ENCODE measurements around the gene ACSM5. TPM values are rescaled to one million over a fixed set of nuclear protein-coding genes. Genes with fewer than 3 reads are reported as not detected.
"Not testable (repeated sequence)": the region's sequence is repeated elsewhere in the genome, so short reads cannot be mapped to it uniquely, and the experiment has no call there.

ACSM5 gene
- total and polyA plus RNA-seq, 2 donors (not counting 1 experiment from before 2014, with no cell fraction given) = not detected

- Histone ChIP-seq H3K4me3 (ENCODE audit: control extremely low read depth in 1 of 5, extremely low read depth in 1 of 5, insufficient read depth in 1 of 5, low read depth in 2 of 5, low read length in 4 of 5) (no peak overlapping the region), H3K36me3 (replicated peaks in 1 of 2; ENCODE audit: control extremely low read depth in 1 of 2, control insufficient read depth in 1 of 2, extremely low read depth in 1 of 2, insufficient read depth in 2 of 2, low read length in 1 of 2) (no peaks in the 10 kb centered on the region), H3K4me1 (ENCODE audit: control insufficient read depth in 2 of 2, insufficient read depth in 2 of 2, low read length in 2 of 2) (no peaks in the 10 kb centered on the region), H3K9ac (ENCODE audit: low read length) (no peak overlapping the region), H3K9me3 (ENCODE audit: control extremely low read depth in 1 of 3, control insufficient read depth in 2 of 3, insufficient read depth in 1 of 3, low read length in 2 of 3) (peaks cover 0 to 1% (median 0%) of the 10 kb centered on the region in 3 donors), H4K20me1 (ENCODE audit: control insufficient read depth, insufficient read depth, low read length, poor library complexity, severe bottlenecking) (no peaks in the 10 kb centered on the region), H3K27ac (ENCODE audit: low read length in 2 of 2) (no peak overlapping the region), H2AFZ (ENCODE audit: insufficient read depth, low read depth, low read length, poor library complexity, severe bottlenecking) (no peak overlapping the region), H3K4me2 (replicated peaks; ENCODE audit: low read depth, low read length, poor library complexity, severe bottlenecking) (no peak overlapping the region), H3K79me2 (ENCODE audit: control insufficient read depth, insufficient read depth, low read length) (no peaks in the 10 kb centered on the region), H3K27me3 (replicated peaks in 1 of 4; ENCODE audit: control extremely low read depth in 1 of 4, control insufficient read depth in 3 of 4, insufficient read depth in 4 of 4, low read length in 3 of 4) (no peaks in the 10 kb centered on the region)
- Mint-ChIP-seq H3K9me3 (ENCODE audit: insufficient read depth) (no peaks in the 10 kb centered on the region), H3K27ac (no peak overlapping the region), H3K4me3 (no peak overlapping the region), H3K4me1 (no peaks in the 10 kb centered on the region), H3K27me3 (peaks cover 15% of the 10 kb centered on the region)
- no peak for DNase-seq
- no peak for ATAC-seq (ENCODE audit: low read depth)
- ChIA-PET CTCF (no interaction called here), POLR2A (no interaction called here)
- WGBS (ENCODE audit: insufficient coverage) = no CpG with 5 or more reads among the region's 1 CpG
- no peak for TF ChIP-seq EZH2 (IDR thresholded peaks at IDR 0.05; ENCODE audit: borderline replicate concordance, insufficient read depth, low read depth, low read length, poor library complexity, severe bottlenecking)
- TF ChIP-seq, protein P1, sequence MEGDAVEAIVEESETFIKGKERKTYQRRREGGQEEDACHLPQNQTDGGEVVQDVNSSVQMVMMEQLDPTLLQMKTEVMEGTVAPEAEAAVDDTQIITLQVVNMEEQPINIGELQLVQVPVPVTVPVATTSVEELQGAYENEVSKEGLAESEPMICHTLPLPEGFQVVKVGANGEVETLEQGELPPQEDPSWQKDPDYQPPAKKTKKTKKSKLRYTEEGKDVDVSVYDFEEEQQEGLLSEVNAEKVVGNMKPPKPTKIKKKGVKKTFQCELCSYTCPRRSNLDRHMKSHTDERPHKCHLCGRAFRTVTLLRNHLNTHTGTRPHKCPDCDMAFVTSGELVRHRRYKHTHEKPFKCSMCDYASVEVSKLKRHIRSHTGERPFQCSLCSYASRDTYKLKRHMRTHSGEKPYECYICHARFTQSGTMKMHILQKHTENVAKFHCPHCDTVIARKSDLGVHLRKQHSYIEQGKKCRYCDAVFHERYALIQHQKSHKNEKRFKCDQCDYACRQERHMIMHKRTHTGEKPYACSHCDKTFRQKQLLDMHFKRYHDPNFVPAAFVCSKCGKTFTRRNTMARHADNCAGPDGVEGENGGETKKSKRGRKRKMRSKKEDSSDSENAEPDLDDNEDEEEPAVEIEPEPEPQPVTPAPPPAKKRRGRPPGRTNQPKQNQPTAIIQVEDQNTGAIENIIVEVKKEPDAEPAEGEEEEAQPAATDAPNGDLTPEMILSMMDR (IDR thresholded peaks at IDR 0.05) = no peak
- intact Hi-C loops (cut with micrococcal nuclease) = no loop called here
Observed at GRCh38 chr16:20415541-20415940, 6.2 kb downstream of the ACSM5 start.

GRCh38 chr16:20419093-20419492, 9.8 kb downstream of the ACSM5 start:
- DNase-seq; H3K27ac ChIP-seq (ENCODE audit: low read length in 2 of 2); H3K4me3 Mint-ChIP-seq; POLR2A ChIA-PET; H3K4me3 ChIP-seq (ENCODE audit: control extremely low read depth in 1 of 5, extremely low read depth in 1 of 5, insufficient read depth in 1 of 5, low read depth in 2 of 5, low read length in 4 of 5); H3K27me3 ChIP-seq (replicated peaks in 1 of 4; ENCODE audit: control extremely low read depth in 1 of 4, control insufficient read depth in 3 of 4, insufficient read depth in 4 of 4, low read length in 3 of 4); H3K9me3 Mint-ChIP-seq (ENCODE audit: insufficient read depth); H3K4me1 Mint-ChIP-seq; H3K79me2 ChIP-seq (ENCODE audit: control insufficient read depth, insufficient read depth, low read length); H3K27ac Mint-ChIP-seq; H3K36me3 ChIP-seq (replicated peaks in 1 of 2; ENCODE audit: control extremely low read depth in 1 of 2, control insufficient read depth in 1 of 2, extremely low read depth in 1 of 2, insufficient read depth in 2 of 2, low read length in 1 of 2); H4K20me1 ChIP-seq (ENCODE audit: control insufficient read depth, insufficient read depth, low read length, poor library complexity, severe bottlenecking); intact Hi-C loops (cut with micrococcal nuclease); H2AFZ ChIP-seq (ENCODE audit: insufficient read depth, low read depth, low read length, poor library complexity, severe bottlenecking); H3K9ac ChIP-seq (ENCODE audit: low read length); CTCF ChIA-PET; H3K9me3 ChIP-seq (ENCODE audit: control extremely low read depth in 1 of 3, control insufficient read depth in 2 of 3, insufficient read depth in 1 of 3, low read length in 2 of 3); H3K4me1 ChIP-seq (ENCODE audit: control insufficient read depth in 2 of 2, insufficient read depth in 2 of 2, low read length in 2 of 2); H3K4me2 ChIP-seq (replicated peaks; ENCODE audit: low read depth, low read length, poor library complexity, severe bottlenecking); ATAC-seq (ENCODE audit: low read depth); H3K27me3 Mint-ChIP-seq: not testable (repeated sequence)
- 95% methylated on average over 7 of the region's 8 CpGs for WGBS (ENCODE audit: insufficient coverage)

- H3K79me2 ChIP-seq (ENCODE audit: control insufficient read depth, insufficient read depth, low read length); H3K27ac ChIP-seq (ENCODE audit: low read length in 2 of 2); H3K9me3 Mint-ChIP-seq (ENCODE audit: insufficient read depth); POLR2A ChIA-PET; intact Hi-C loops (cut with micrococcal nuclease); H3K27me3 ChIP-seq (replicated peaks in 1 of 4; ENCODE audit: control extremely low read depth in 1 of 4, control insufficient read depth in 3 of 4, insufficient read depth in 4 of 4, low read length in 3 of 4); H3K4me1 Mint-ChIP-seq; ATAC-seq (ENCODE audit: low read depth); H4K20me1 ChIP-seq (ENCODE audit: control insufficient read depth, insufficient read depth, low read length, poor library complexity, severe bottlenecking); H3K9me3 ChIP-seq (ENCODE audit: control extremely low read depth in 1 of 3, control insufficient read depth in 2 of 3, insufficient read depth in 1 of 3, low read length in 2 of 3); H3K4me1 ChIP-seq (ENCODE audit: control insufficient read depth in 2 of 2, insufficient read depth in 2 of 2, low read length in 2 of 2); H2AFZ ChIP-seq (ENCODE audit: insufficient read depth, low read depth, low read length, poor library complexity, severe bottlenecking); H3K27ac Mint-ChIP-seq; H3K4me2 ChIP-seq (replicated peaks; ENCODE audit: low read depth, low read length, poor library complexity, severe bottlenecking); H3K9ac ChIP-seq (ENCODE audit: low read length); CTCF ChIA-PET; H3K4me3 ChIP-seq (ENCODE audit: control extremely low read depth in 1 of 5, extremely low read depth in 1 of 5, insufficient read depth in 1 of 5, low read depth in 2 of 5, low read length in 4 of 5); H3K4me3 Mint-ChIP-seq; H3K36me3 ChIP-seq (replicated peaks in 1 of 2; ENCODE audit: control extremely low read depth in 1 of 2, control insufficient read depth in 1 of 2, extremely low read depth in 1 of 2, insufficient read depth in 2 of 2, low read length in 1 of 2); H3K27me3 Mint-ChIP-seq; DNase-seq: not testable (repeated sequence)
- no CpG with 5 or more reads among the region's 2 CpGs for WGBS (ENCODE audit: insufficient coverage)
Observed at GRCh38 chr16:20421748-20422147, 12.4 kb downstream of the ACSM5 start.

Data from B cell (primary cell).